Neural cell (in vitro differentiated cells): ENCODE measurements around the gene AZU1. TPM values are rescaled to one million over a fixed set of nuclear protein-coding genes. Genes with fewer than 3 reads are reported as not detected.

Source experiments
- H2AFZ ChIP-seq: fragments of 200-600, 300-800 bp; sonication (generic), shearing (Covaris generic); 2 replicates; pipeline ENCODE4 v1.6.0; 2014; ENCODE audit warnings: low read depth, mild to moderate bottlenecking, antibody characterized with exemption, low read length, moderate library complexity
- H3F3A ChIP-seq: fragments of 200-600 bp; shearing (Covaris generic); 2 replicates; pipeline ENCODE4 v1.6.1; 2016; ENCODE audit warnings: mild to moderate bottlenecking, moderate library complexity, mixed read lengths, antibody characterized with exemption, low read length; ENCODE audit not compliant: insufficient read depth, poor library complexity, severe bottlenecking
- H3K27ac ChIP-seq: fragments of 200-600, 300-800 bp; sonication (generic), shearing (Covaris generic); 2 replicates; pipeline ENCODE4 v1.5.1; 2014; ENCODE audit warnings: mild to moderate bottlenecking, low read length, moderate library complexity
- H3K27me3 ChIP-seq: fragments of 300-800, 200-600 bp; sonication (generic), shearing (Covaris generic); 2 replicates; pipeline ENCODE4 v1.6.0; 2014; ENCODE audit warnings: mild to moderate bottlenecking, low read depth, low read length, moderate library complexity; ENCODE audit not compliant: insufficient read depth
- H3K36me3 ChIP-seq: fragments of 300-800, 200-600 bp; sonication (generic), shearing (Covaris generic); 2 replicates; pipeline ENCODE4 v1.5.1; 2014; ENCODE audit warnings: mild to moderate bottlenecking, antibody characterized with exemption, low read length, moderate library complexity; ENCODE audit not compliant: insufficient read depth
- H3K4me2 ChIP-seq: fragments of 300-800, 200-600 bp; sonication (generic), shearing (Covaris generic); 2 replicates; pipeline ENCODE4 v1.6.0; 2014; ENCODE audit warnings: mild to moderate bottlenecking, low read length
- H3K4me3 ChIP-seq: fragments of 300-800, 200-600 bp; sonication (generic), shearing (Covaris generic); 2 replicates; pipeline ENCODE4 v1.5.1; 2014; ENCODE audit warnings: mild to moderate bottlenecking, low read length, moderate library complexity
- H3K79me2 ChIP-seq: fragments of 200-600 bp; shearing (Covaris generic); replicated peaks from 2 replicates; pipeline ENCODE4 v1.6.0; 2014; ENCODE audit warnings: mild to moderate bottlenecking, low read length, moderate library complexity; ENCODE audit not compliant: insufficient read depth
- H3K9ac ChIP-seq: fragments of 300-800, 200-600 bp; sonication (generic), shearing (Covaris generic); 2 replicates; pipeline ENCODE4 v1.6.1; 2016; ENCODE audit warnings: mild to moderate bottlenecking, low read length, mixed read lengths
- H3K9me2 ChIP-seq: fragments of 200-600 bp; shearing (Covaris generic); 2 replicates; pipeline ENCODE4 v1.6.1; 2016; ENCODE audit warnings: mild to moderate bottlenecking, low read length, mixed read lengths; ENCODE audit not compliant: insufficient read depth
- H3K9me3 ChIP-seq: fragments of 200-600, 300-800 bp; sonication (generic), shearing (Covaris generic); 2 replicates; pipeline ENCODE4 v1.6.1; 2016; ENCODE audit warnings: mild to moderate bottlenecking, mixed run types, low read length, moderate library complexity, mixed read lengths
- H4K20me1 ChIP-seq: fragments of 200-600 bp; shearing (Covaris generic); 2 replicates; pipeline ENCODE4 v1.6.1; 2016; ENCODE audit warnings: mild to moderate bottlenecking, mixed run types; ENCODE audit not compliant: insufficient read depth
- CTCF ChIP-seq: fragments of 450-650 bp; IDR thresholded peaks from 2 replicates; pipeline ENCODE4 v1.5.1; 2014; ENCODE audit warnings: antibody characterized with exemption, mild to moderate bottlenecking, moderate library complexity; ENCODE audit not compliant: poor library complexity, severe bottlenecking
- EP300 ChIP-seq: fragments of 450-650 bp; conservative IDR thresholded peaks from 2 replicates; pipeline ENCODE4 v1.6.1; 2014; ENCODE audit warnings: antibody characterized with exemption, mild to moderate bottlenecking, moderate library complexity; ENCODE audit not compliant: poor library complexity, severe bottlenecking
- EZH2 ChIP-seq: fragments of 200-600, 300-800 bp; shearing (Covaris generic), sonication (generic); IDR thresholded peaks from 2 replicates; pipeline ENCODE4 v1.6.1; 2014; ENCODE audit warnings: antibody characterized with exemption, low read length, borderline replicate concordance, mild to moderate bottlenecking; ENCODE audit not compliant: insufficient read depth, poor library complexity, severe bottlenecking
- MXI1 ChIP-seq: fragments of 450-650 bp; conservative IDR thresholded peaks from 2 replicates; pipeline ENCODE4 v1.6.1; 2014; ENCODE audit warnings: antibody characterized with exemption, mild to moderate bottlenecking; ENCODE audit not compliant: poor library complexity, severe bottlenecking
- POLR2AphosphoS5 ChIP-seq: IDR thresholded peaks from 2 replicates; pipeline ENCODE4 v1.6.1; 2012
- RAD21 ChIP-seq: fragments of 450-650 bp; conservative IDR thresholded peaks from 2 replicates; pipeline ENCODE4 v1.6.1; 2014; ENCODE audit warnings: antibody characterized with exemption, mild to moderate bottlenecking, moderate library complexity
- REST ChIP-seq: IDR thresholded peaks from 2 replicates; pipeline ENCODE4 v1.6.1; 2012; ENCODE audit warnings: borderline replicate concordance
- SMC3 ChIP-seq: fragments of 450-650 bp; conservative IDR thresholded peaks from 2 replicates; pipeline ENCODE4 v1.6.1; 2014; ENCODE audit warnings: antibody characterized with exemption, mild to moderate bottlenecking, moderate library complexity; ENCODE audit not compliant: poor library complexity
- TAF1 ChIP-seq: IDR thresholded peaks from 2 replicates; pipeline ENCODE4 v1.6.1; 2012; ENCODE audit warnings: low read depth
- polyA plus RNA-seq: library from polyadenylated mRNA; depleted of rRNA; stranded (reverse); fragments of >200 nt; gene quantifications from 2 replicates; pipeline ENCODE4 v1.2.3, GENCODE V29; 2014

The AZU1 gene
- polyA plus RNA-seq, 1 donor from 2014 or later, result 1.1 TPM

GRCh38 chr19:855566-856120 is 28.0 kb downstream of the AZU1 start:
- Histone ChIP-seq H3K79me2 (no peaks in the 10 kb centered on the region), H3K4me3 (no peak overlapping the region), H3K4me2 (no peak overlapping the region), H3K36me3 (no peaks in the 10 kb centered on the region), H3K9me2 (no peaks in the 10 kb centered on the region), H3K9ac (no peak overlapping the region), H3F3A (no peaks in the 10 kb centered on the region), H4K20me1 (no peaks in the 10 kb centered on the region), H3K27ac (no peak overlapping the region), H3K27me3 (peaks cover 25% of the 10 kb centered on the region), H3K9me3 (no peaks in the 10 kb centered on the region), H2AFZ (no peak overlapping the region)
- TF ChIP-seq RAD21 (no peak), CTCF (no peak), EZH2 (no peak), REST (no peak), SMC3 (no peak), MXI1 (no peak), POLR2AphosphoS5 (no peak), TAF1 (no peak), EP300 (no peak)

- Histone ChIP-seq H3K9ac (no peak overlapping the region), H3K9me2 (no peaks in the 10 kb centered on the region), H3F3A (no peaks in the 10 kb centered on the region), H4K20me1 (no peaks in the 10 kb centered on the region), H3K36me3 (no peaks in the 10 kb centered on the region), H3K27ac (no peak overlapping the region), H3K79me2 (no peaks in the 10 kb centered on the region), H3K27me3 (peaks cover 36% of the 10 kb centered on the region), H2AFZ (no peak overlapping the region), H3K9me3 (no peaks in the 10 kb centered on the region), H3K4me2 (no peak overlapping the region), H3K4me3 (no peak overlapping the region)
- TF ChIP-seq RAD21 (no peak), MXI1 (no peak), SMC3 (no peak), EP300 (no peak), CTCF (no peak), REST (no peak), POLR2AphosphoS5 (no peak), EZH2 (no peak)
These were observed 30.6 kb downstream of the AZU1 start for GRCh38 chr19:858284-858683.
